HG02798 (cell line): Measurements from ENCODE around the gene EPO.
"Not testable (repeated sequence)": the region's sequence is repeated elsewhere in the genome, so short reads cannot be mapped to it uniquely, and the experiment has no call there.

Source experiments
- ATAC-seq: cut with Tn5 transposase; IDR thresholded peaks from one replicate; pipeline ENCODE4 v1.9.1; 2021; ENCODE audit warnings: mild to moderate bottlenecking; ENCODE audit not compliant: unreplicated experiment, poor library complexity

The EPO gene

GRCh38 chr7:100731937-100732636 is 11.8 kb downstream of the EPO start:
- no peak for ATAC-seq

- no peak for ATAC-seq
Observed at GRCh38 chr7:100735730-100736129, 15.5 kb downstream of the EPO start.

GRCh38 chr7:100736671-100737070 is 16.4 kb downstream of the EPO start:
- no peak for ATAC-seq

- ATAC-seq = no peak
Observed at GRCh38 chr7:100739934-100740333, 19.7 kb downstream of the EPO start.

- no peak for ATAC-seq
Observed at GRCh38 chr7:100744605-100745004, 24.3 kb downstream of the EPO start.

GRCh38 chr7:100745184-100745583 is 24.9 kb downstream of the EPO start:
- ATAC-seq = no peak

GRCh38 chr7:100752994-100753393 is 32.7 kb downstream of the EPO start:
- ATAC-seq = no peak

GRCh38 chr7:100753750-100754149 is 33.5 kb downstream of the EPO start:
- no peak for ATAC-seq

- no peak for ATAC-seq
Observed at GRCh38 chr7:100759357-100760171, 39.3 kb downstream of the EPO start.

- not testable (repeated sequence) for ATAC-seq
Observed at GRCh38 chr7:100762841-100763240, 42.6 kb downstream of the EPO start.

GRCh38 chr7:100763556-100764140 is 43.4 kb downstream of the EPO start:
- ATAC-seq = no peak

GRCh38 chr7:100764841-100765240 is 44.6 kb downstream of the EPO start:
- no peak for ATAC-seq

GRCh38 chr7:100765250-100765649 is 45.0 kb downstream of the EPO start:
- no peak for ATAC-seq

- ATAC-seq = no peak
Observed at GRCh38 chr7:100768784-100769183, 48.5 kb downstream of the EPO start.
